RPMI8226 (cell line): ENCODE data around the gene SMARCD3.

ENCODE experiments used
- DNase-seq: peaks from one replicate; pipeline ENCODE4 v3.0.0-alpha.2; 2015

SMARCD3 gene

GRCh38 chr7:151248346-151249033, at the start of gene SMARCD3:
Gene SMARCD3 (minus strand): TSS chr7:151248694. CDS start chr7:151248562, 132 bp downstream.
- peak; percentile 68 for DNase-seq

DNA sequence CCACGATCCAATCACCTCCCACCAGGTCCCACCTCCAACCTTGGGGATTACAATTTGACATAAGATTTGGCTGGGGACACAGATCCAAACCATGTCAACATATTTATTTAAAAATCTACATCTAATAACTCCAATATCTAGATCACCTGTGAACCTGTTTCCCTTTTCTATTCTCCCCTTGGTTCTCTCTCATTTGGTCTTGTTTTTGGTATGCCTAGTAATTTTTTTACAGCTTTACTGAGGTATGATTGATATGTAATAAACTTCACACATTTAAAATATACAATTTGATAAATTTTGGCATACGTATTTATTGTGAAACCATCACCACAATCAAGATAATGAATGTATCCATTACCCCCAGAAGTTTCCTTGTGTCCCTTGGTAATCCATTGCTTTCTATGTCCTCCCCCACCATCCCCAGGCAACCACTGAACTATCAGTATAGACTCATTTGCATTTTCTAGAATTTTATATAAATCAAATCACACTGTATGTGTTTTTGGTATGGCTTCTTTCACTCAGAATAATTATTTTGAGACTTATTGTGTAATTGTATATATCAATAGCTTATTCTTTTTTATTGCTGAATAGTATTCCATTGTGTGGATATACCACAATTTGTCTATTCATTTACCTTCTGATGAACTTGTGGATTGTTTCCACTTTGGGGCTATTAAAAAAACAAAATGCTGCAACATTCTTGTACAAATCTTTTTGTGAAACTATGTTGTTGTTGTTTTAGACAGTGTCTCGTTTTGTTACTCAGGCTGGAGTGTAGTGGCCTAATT, 47.9 kb upstream of the SMARCD3 start:
- no peak for DNase-seq

- DNase-seq, result no peak
These were observed 44.4 kb upstream of the SMARCD3 start for GRCh38 chr7:151292850-151293249.

DNA sequence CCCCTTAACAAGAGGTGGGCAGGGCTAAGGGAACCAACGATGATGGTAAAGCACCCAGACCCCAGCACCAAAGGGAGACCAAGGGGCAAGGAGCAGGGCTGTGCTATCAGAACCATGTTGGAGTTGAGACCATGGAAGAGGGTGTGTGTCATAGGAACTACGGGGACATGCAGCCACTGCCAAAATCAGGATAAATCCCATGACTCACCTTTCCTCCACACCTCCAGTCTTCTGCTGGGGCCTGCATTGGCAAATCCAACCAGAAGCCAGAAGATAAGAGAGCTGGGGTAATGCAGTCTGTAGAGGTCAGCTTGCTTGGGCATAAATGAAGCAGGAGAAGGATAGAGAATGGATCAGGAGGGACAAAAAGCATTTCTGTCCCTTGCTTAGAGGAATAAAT, 42.7 kb upstream of the SMARCD3 start:
- no peak for DNase-seq

- DNase-seq, result no peak
These were observed 41.9 kb upstream of the SMARCD3 start for GRCh38 chr7:151290355-151290760.

- no peak for DNase-seq
These were observed 41.4 kb upstream of the SMARCD3 start for GRCh38 chr7:151289891-151290290.

GRCh38 chr7:151286148-151286547, 37.7 kb upstream of the SMARCD3 start:
- no peak for DNase-seq

DNA sequence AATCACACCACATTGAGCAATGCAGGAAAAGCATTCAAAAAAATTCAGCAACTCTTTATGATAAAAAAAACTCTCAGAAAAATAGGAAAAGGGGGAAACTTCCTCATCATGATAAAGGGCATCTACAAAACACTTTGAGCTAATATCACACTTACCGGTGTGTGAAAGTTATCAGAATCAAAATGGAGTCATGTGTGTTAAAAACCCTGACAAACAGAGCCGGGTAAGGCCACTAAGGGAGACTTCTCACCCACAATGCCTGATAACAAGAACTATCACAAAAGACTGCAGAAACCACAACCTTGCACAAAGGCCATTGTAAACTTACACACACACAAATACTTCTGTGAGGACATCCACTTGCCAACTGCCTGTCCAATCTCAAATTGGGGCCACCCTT, 34.8 kb upstream of the SMARCD3 start:
- DNase-seq, result no peak

GRCh38 chr7:151282111-151282510, 33.6 kb upstream of the SMARCD3 start:
- no peak for DNase-seq

- DNase-seq, result no peak
These were observed 33.2 kb upstream of the SMARCD3 start for GRCh38 chr7:151281686-151282085.

DNA sequence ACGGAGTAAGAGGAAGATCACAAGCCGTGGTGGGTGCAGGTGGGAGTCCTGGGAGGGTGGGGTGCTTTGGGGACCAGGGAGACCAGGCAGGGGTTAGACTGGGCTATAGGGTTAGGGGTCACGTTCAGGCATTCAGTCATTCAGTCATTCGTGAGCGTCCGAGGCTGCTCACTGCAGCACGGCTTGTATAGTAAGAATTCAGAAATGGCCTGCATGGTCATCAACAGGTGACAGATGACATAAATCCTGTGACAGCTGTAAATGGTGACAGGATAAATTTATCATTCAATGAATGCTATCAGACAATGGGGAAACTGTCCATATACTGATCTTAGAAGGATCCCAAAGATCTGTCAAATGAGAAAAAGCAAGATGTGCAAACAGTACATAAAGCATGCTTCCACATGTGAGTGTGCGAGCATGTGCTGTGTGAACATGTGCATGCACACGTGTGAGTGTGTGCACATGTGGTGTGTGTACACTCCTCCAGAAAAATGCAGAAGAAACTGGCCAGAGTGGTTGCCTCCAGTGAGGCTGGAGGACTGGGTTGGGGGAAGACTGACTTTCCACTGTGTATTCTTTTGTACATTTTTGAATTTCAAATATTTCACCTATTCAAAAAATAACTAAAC, 32.0 kb upstream of the SMARCD3 start:
- no peak for DNase-seq

GRCh38 chr7:151279868-151280267, 31.4 kb upstream of the SMARCD3 start:
- no peak for DNase-seq

GRCh38 chr7:151278949-151279348, 30.5 kb upstream of the SMARCD3 start:
- no peak for DNase-seq

DNA sequence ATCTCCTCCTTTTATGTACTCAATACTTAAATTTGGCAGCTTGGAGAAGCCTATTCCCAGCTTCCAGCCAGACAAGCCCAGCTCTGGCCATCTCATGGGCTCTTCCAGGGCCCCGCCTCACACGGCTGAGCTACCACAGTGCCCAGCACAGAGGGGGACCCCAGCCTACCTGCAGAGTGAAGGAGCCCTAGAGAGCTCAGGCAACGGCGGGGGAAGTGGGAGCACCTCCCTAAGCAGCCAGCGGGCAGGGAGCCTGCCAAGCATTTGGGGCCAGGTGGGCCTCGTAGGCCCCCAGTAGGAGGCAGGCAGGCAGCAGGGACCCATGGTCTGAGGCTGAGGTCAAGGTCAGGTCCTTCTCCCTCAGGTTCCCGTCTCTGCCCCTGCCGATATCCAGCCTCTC, 29.1 kb upstream of the SMARCD3 start:
- DNase-seq, result no peak

GRCh38 chr7:151276666-151277590, 28.4 kb upstream of the SMARCD3 start:
- peak; percentile 74 for DNase-seq

GRCh38 chr7:151275813-151276577, 27.5 kb upstream of the SMARCD3 start:
- DNase-seq, result no peak

DNA sequence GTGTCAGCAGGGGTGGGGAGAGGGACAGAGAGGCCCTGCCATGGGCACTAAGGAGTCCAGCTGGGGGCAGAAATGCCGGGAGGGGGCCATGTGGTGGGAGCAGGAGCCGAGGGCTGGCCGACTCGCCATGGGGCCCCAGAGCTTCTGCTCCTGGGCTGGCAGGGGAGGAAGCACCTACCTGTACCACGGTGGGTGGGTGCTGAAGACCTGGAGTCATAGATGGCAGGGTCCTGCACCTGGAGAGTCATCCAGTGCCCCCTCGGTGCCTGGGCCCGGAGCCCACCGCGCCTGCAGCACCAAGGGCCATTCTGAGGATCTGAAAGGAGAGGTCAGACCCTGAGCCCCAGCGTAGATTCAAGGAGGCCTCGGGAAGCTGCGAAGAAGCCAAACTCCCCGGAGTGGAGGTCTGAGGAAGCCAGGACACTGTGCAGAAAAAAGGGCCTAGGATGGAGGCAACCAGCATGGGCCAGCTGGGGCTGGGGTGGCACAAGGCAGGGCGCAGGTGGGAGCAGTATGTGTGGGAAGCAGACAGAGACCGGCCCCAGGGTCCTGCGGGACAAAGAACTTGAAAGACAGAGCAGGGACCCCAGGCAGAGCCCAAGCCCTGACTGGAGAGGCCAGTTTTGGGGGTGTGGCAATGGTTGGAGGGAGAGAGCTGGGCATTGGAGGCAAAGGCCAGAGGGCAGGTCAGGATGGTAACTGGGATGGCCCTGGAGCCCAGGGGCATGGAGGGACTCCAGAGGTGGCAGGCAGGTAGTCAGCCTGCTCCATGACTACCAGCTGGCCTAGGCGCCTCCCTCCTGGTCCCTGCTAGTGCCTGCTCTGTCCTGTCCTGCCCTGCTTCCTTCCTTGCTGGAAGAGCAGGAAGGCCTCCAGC, 26.7 kb upstream of the SMARCD3 start:
- no peak for DNase-seq

- peak; percentile 38 for DNase-seq
These were observed 25.9 kb upstream of the SMARCD3 start for GRCh38 chr7:151274396-151274795.

DNA sequence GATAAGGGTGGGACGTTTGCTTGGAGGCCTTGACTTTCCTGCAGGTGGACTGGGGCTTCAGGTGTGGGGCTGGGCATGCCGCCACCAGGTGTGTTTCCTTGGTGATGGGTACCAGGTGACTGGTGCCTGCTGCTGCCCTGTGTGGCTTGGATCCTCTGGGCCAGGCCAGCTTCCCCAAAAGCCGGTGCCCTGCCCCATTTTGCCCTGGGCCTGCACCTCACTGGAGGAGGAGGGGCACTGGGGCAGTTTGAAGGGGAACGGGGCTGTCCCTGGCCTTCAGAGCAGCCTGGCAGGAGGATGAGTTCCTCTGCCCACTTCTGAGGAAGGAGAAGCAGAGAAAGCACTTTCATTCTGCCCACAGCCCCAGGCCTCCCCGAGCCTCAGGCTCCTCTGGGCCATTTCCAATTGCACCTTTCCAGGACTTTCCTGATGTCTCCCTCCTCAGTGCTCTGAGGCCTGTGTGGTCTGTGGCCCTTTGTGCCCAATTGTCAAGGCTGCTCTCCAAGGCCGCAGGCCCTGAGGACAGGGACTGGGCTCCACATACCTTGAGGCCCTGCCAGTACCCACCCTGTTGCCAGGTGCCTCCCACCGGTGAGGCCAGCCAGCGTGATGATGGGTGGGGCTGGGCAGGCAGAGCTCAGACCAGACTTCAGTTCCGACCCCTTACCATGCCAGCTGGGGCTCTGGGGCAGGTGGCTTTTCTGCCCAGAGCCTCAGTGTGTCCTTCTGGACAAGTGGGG, 25.3 kb upstream of the SMARCD3 start:
- peak; percentile 26 for DNase-seq

- DNase-seq, result no peak
These were observed 24.4 kb upstream of the SMARCD3 start for GRCh38 chr7:151272877-151273276.
